ENCODE results near the gene ADAM12. TPM values are rescaled to one million over a fixed set of nuclear protein-coding genes. Genes with fewer than 3 reads are reported as not detected.

ADAM12 gene
- total and polyA plus RNA-seq, 2 donors (not counting 3 experiments of a cell fraction or from before 2014, with no cell fraction given): 0.22 to 0.33 TPM

DNA sequence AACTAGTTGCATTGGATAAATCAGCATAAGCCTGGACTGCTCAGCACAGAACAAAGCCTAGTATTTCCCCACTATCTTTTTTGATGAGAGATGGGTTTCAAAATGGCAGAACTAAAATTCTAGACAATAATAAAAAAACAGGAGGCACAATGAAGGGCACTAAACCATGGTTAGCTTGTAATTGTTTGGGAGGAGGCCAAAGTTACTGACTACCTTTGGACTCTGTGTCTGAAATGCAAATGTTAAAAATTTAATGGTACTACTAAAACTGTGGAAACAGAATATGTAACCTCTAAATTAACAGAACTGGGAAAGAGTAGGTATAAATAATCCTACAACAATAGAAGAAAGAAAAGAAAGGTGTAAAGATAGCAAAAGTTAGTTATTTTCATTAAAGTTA, 13.0 kb downstream of the ADAM12 start:
- Histone ChIP-seq H4K20me1 (replicated peaks; ENCODE audit: control insufficient read depth, extremely low read depth, insufficient read depth, low read length) (no peaks in the 10 kb centered on the region), H3K9me3 (replicated peaks; ENCODE audit: control insufficient read depth, insufficient read depth, low read length) (no peaks in the 10 kb centered on the region), H3K4me1 (ENCODE audit: control insufficient read depth, extremely low read depth, insufficient read depth, low read length) (no peaks in the 10 kb centered on the region), H3K36me3 (ENCODE audit: control insufficient read depth in 2 of 2, extremely low read depth in 1 of 2, insufficient read depth in 2 of 2, low read length in 2 of 2) (no peaks in the 10 kb centered on the region), H3K9me1 (replicated peaks; ENCODE audit: control insufficient read depth, extremely low read depth, insufficient read depth, low read length) (no peaks in the 10 kb centered on the region), H3K27ac (ENCODE audit: insufficient read depth, low read depth, low read length) (no peak overlapping the region), H2AFZ (ENCODE audit: low read depth, low read length) (no peak overlapping the region), H3K27me3 (ENCODE audit: control insufficient read depth in 2 of 2, insufficient read depth in 2 of 2, low read length in 2 of 2) (no peaks in the 10 kb centered on the region), H3K4me2 (ENCODE audit: insufficient read depth, low read length) (no peak overlapping the region), H3K9ac (replicated peaks; ENCODE audit: extremely low read depth, insufficient read depth, low read length) (no peak overlapping the region), H3K79me2 (ENCODE audit: control insufficient read depth, insufficient read depth, low read length) (no peaks in the 10 kb centered on the region), H3K4me3 (replicated peaks in 1 of 3; ENCODE audit: insufficient read depth in 1 of 3, low read depth in 1 of 3, low read length in 3 of 3) (no peak overlapping the region)
- TF ChIP-seq GATA2 (IDR thresholded peaks at IDR 0.05; ENCODE audit: insufficient read depth, insufficient read length, low read depth, low read length) (no peak), CTCF (IDR thresholded peaks at IDR 0.05; ENCODE audit: extremely low read depth in 1 of 2, insufficient read depth in 1 of 2, low read depth in 1 of 2, low read length in 2 of 2) (no peak), POLR2A (IDR thresholded peaks at IDR 0.05; ENCODE audit: low read depth, low read length) (no peak), EZH2 (IDR thresholded peaks at IDR 0.05; ENCODE audit: borderline replicate concordance, low read depth, low read length, severe bottlenecking) (no peak), JUN (IDR thresholded peaks at IDR 0.05; ENCODE audit: borderline replicate concordance, insufficient read depth, insufficient read length, low read depth) (no peak), FOS (IDR thresholded peaks at IDR 0.05; ENCODE audit: borderline replicate concordance, insufficient read depth, low read length) (no peak), MYC (IDR thresholded peaks at IDR 0.05; ENCODE audit: low read depth, low read length) (no peak), POLR2AphosphoS5 (IDR thresholded peaks at IDR 0.05; ENCODE audit: insufficient read depth, low read depth, low read length) (no peak)
- TF ChIP-seq, protein P1, sequence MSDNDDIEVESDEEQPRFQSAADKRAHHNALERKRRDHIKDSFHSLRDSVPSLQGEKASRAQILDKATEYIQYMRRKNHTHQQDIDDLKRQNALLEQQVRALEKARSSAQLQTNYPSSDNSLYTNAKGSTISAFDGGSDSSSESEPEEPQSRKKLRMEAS (IDR thresholded peaks at IDR 0.05; ENCODE audit: insufficient read depth, insufficient read length): no peak
- ChIA-PET CTCF (no interaction called here), POLR2A (no interaction called here)
- no peak for FAIRE-seq
- no peak for DNase-seq (ENCODE audit: low read depth, low spot score)
- dilution Hi-C loops (cut with MboI; ENCODE audit: extremely low pct_ligation_motif_present, low sequenced_read_pairs) (no loop called here), intact Hi-C loops (cut with micrococcal nuclease) (no loop called here)
- no TSS peak for BruUV-seq (replicated peaks)
